ENCODE data around the gene MAN1C1.
"Not testable (repeated sequence)": the region's sequence is repeated elsewhere in the genome, so short reads cannot be mapped to it uniquely, and the experiment has no call there.

MAN1C1 gene

DNA sequence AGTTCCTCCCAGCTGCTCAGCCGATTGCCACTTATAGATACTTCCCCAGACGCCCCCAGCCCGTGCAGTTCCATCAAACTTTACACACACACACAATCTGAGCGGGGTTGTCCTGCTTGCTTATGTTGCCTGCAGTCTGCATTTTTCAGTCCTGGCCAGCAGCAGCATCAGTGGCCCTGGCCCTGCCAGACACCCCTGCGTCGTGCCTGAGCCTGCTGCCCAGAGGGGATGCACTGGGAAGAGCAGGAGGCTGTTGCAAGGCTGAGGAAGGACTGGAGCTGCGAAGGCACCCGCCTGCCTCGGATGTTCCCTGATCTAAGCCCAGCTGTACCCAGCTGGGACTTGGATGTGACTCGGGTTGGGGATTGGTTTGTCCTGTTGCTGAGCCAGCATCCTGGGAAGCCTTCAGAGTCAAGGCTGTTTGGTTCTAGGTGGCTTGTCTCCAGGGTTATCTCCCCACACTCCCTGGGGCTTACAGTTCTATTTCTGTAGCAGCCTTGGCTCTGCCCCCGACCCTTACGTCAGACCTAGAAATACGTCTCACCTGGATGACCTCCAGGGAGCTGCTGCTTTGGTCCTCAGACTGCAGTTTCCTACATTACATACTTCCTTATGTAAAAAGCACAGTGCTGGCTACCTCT lies 42.3 kb downstream of the MAN1C1 start:
- DNase-seq, result no peak

DNA sequence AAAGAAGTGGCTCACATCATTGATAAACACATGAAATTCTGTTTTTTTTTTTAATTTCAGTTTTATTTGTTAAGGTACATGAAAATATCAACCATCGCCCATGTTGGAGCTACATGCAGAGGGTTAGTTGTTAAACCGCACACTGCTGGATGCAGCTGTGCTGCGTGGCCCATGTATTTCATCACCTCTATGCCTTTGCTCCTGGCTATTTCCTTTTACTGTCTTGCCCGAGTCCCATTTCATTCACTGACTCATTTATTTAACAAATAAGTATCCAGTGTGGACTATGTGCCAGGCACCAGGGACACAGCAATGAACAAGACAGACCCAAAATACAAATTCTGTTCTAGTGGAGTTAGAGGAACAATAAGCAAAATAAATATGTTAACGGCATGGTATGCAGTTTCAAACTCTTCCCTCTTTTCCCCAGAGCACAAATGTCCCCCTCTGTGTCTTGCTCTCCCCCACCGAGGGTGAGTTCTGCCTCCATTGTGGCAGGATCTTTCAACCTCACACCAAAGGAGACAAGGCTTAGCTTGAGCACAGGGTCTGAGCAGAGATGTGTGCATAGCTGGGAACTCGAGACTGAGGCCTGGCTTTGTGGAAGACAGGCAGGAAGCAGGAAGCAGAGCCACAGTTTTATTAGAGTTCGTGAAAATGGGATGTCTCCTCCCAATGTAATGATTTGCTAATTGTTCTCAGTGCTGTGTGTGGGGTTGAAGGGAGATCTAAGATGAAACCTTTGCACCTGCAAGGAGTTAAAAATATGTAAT lies 44.6 kb downstream of the MAN1C1 start:
- no peak for DNase-seq

DNA sequence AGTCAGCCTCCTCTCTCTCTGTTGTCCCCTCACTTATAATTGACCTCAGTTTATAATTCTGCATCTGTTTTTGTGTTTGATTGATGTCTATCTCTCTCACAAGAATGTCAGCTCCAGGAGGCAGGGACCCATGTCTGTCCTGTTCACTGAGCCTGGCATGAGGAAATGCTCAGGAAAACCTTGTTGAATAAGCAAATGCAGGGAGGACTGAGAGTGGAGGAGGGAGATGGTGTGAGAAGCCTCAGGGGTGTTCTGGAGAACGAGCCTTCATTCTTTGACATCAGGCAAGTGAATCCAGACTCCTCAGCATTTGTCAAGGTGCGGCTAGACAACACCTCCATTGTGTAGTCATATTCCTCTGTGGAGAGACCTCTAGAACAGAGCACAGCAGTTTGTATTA lies 45.5 kb downstream of the MAN1C1 start:
- DNase-seq, result no peak

DNA sequence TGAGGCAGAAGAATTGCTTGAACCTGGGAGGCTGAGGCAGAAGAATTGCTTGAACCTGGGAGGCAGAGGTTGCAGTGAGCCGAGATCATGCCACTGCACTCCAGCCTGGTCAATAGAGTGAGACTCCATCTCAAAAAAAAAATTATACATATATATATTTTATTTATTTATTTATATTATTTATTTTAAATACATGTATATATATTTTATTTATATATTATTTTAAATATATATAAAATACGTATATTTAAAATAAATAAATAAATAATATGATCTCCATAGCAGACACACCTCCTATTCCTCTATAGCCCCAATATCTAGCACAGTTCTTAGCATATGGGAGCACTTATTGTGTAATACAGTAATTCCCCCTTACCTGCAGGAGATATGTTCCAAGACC lies 46.4 kb downstream of the MAN1C1 start:
- DNase-seq, result not testable (repeated sequence)

DNA sequence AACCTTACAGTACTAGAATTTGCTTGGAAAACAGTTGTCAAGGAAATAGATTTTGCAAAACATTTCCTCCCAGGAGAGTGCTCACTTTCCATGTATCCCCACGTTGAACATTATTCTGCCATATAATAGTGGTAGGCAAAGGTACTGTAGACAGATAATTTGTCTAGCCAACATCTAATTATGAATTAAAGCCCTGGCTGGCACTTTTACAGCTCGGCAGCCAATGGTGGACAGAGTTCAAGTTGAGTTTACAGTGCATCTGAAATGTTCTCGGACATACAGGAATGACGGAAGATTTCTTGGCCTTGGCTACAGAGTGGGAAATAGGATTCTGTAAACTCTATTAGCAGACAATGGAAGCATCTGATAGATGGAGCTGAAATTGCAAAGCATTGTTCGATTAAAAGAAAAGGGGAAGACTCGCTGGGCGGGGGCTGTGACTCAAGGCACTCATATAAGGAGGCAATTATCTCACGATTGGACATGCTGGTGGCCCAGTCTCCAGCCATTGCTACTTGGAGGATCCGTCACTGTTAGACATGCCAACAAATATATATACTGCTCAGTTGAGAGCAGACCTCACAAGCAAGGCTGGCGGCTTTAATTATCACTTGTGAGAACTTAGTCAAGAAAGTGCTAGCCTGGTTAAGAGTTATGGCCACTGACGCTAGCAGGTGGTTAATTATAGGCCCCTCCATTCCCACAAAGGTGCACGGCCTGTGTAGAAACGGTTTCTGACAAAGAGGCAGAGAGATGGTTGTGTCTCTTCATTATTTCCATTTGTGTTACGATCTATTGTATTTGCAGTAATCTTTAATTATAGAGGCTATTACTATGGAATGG lies 48.0 kb downstream of the MAN1C1 start:
- DNase-seq, result no peak

DNA sequence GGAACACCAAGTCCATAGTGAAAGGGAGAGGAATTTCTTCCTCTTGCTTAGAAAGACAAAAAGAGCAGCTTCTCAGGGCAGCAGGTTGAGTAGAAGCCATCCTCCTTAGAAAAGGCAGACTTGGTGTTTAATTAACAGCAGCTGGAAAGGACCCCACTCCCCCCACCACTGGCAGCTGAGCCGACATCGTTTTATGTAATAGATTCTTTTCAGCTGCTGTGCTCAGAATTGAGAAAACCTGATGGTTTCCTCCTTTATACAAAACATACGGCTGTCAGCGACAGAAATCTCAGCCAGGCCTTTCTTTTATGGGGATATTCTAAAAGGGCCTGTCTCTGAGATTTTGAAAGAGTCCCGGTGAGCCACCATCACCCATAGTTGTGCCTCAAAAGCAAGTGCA lies 49.9 kb downstream of the MAN1C1 start:
- DNase-seq, result no peak

DNA sequence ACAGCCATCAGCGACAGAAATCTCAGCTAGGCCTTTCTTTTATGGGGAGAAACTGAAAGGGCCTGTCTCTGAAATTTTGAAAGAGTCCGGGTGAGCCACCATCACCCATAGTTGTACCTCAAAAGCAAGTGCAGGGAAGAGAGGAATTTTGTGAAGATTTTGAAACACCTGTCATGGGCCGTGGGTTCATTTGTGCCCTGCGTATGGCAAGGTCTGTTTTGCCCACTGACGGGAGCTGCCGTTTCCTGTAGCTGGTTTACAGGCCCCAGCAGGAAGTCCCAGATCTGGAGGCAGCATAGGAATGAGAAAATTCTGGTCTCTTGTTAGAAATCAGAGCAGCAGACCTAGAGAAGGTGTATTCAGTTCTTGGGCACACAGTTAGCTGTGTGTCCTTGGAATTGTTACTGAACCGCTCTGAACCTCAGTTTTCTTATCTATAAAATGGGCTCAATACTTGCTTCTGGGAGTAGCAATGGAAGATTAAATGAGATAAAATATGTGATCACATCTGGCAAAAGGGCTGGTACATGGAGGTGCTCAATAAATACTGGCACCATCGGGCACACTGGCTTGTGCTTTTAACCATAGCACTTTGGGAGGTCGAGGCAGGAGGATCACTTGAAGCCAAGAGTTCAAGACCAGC lies 52.5 kb downstream of the MAN1C1 start:
- DNase-seq, result no peak

DNA sequence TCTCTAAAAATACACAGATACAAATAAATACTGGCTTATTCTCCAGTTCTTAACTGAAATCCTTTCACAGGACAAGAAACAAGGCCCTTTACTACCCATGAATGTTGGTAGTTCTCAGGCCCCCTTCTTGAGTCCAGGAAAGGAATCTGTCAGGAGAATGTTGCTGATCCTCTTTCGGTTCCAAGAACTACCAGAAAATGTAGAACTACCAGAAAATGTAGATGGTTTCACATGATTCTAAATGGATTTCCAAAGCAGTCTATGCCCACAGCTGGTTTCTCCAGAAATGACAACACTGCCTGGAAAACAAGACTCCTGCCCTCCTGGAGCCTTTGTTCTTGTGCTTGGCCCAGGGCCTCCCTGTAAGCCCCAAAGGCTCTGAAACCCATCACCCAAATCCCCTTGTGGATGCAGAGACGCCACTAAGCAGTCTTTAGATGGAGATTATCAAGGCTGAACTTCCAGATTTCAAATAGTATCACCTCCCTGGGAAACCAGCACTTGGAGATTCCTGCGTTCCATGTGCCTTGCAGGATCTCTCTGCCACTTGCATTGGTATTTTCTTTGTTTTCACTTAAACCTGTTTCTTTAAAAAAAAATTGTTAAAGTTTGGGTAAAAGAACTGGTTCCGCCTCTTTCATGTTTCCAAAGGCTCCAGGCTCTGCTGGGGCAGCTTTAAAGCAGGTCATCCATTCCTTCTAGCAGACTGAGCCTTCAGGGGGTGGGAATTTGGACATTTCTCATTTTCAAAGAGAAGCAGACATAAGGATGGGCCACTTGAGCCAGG lies 53.4 kb downstream of the MAN1C1 start:
- no peak for DNase-seq

DNA sequence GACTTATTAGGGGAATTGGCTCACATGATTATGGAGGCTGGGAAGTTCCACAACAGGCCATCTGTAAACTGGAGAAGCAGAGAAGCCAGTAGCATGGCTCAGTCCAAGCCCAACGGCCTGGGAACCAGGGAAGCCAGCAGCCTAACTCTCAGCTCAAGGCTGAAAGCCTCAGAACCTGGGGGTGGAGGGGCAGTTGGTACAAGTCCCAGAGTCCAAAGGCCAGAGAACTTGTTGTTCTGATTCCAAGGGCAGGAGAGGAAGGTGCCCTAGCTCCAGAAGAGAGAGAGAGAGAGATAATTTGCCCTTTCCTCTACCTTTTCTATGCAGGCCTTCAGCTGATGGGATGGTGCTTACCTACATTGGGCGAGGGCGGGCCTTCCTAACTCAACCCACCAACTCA lies 55.3 kb downstream of the MAN1C1 start:
- DNase-seq, result no peak

DNA sequence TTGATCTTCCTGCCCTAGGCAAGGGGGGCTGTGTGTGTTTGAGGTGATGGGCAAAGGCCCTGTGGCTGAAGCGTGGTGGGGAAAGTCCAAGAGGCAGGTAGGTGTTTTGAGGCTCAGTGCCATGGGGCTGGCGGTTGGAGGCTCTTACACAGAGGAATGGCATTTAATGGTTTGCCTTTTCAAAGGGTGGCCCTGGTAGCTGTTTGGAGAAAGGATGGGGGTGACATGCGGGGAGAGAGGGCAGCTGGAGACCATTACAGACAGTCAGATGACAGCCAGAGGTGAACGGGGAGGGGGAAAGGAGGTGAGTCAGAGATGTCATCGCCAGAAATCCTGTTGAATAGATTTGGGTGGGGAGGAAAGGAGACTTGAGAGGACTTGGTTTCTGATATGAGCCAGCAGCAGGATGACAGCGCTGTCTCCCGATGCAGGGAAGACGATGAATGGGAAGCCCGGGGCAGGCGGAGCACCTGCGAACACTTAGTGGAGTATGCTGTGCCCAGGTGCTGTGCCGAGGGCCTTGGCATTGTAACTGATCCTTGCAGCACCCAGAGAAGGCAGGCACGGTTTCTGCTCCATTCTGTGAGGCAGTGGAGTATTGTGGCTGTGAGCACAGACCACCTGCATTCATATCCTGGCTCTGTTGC lies 56.3 kb downstream of the MAN1C1 start:
- DNase-seq, result no peak

DNA sequence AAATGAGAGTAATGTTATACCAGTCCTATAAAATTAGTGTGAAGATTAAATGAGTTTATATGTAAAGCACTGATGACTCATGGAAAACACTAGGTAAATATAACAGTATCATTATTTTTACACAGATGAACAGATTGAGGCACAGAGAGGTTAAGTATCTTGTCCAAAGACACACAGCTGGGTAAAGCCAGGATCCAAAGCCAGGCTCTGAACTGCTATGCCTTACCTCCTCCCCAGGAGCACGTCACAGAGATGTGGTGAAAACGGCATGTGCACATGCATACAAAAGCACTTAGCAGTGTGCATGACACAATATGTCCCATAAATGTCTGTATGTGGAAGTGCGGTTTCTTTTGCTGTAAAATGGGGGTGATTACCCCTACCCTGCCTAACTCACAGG lies 56.9 kb downstream of the MAN1C1 start:
- DNase-seq, result no peak

DNA sequence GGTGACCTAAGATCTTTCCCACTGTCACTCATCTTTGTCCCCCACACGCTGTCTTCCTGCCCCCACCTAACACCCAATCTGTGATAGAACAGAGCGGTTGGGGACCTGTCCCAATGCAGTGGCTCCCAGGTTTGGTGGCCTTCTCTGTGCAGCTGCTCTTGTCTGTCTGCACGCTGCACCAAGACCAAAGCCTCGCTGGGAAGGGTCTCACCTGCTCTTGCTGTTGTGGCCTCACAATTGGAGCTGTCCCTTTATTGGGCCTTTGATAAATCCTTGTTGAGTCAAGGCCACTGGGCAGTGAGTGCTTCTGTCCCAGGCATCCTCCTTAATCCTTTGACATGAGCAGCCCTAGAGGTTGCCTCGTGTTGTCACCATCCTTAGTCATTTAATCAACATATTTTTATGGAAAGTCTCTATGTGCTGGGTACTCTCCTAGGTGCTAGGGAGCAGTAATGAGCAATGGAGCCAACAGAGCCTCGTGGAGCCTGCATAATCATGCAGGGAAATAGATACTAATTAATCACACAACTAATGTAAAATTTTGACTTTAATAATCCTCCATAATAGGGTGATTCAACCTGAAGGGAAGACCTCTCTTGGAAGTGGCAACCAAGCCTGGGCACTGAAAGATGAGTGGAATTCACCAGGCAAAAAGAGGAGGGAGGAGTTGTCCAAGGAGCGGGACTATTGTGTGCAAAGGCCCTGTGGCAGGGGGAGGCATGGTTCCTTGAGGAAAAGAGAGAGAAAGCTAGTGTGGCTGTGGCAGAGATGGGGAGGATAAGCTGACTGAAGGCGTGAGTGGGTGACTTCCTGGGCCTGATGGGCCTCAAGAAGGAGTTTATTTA lies 57.6 kb downstream of the MAN1C1 start:
- no peak for DNase-seq

DNA sequence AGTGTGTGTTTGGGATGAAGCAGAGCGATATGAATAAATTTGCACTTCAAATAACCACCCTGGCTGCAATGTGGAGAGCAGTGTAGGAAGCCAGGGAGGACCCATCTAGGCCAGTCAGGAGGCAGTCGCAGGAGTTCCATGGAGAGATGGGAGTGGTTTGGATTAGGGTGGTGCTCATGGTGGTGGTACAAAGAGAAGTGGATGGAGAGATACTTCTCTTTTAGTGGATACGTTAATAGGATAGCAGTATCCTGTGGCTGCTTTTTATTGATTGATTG lies 58.2 kb downstream of the MAN1C1 start:
- no peak for DNase-seq

DNA sequence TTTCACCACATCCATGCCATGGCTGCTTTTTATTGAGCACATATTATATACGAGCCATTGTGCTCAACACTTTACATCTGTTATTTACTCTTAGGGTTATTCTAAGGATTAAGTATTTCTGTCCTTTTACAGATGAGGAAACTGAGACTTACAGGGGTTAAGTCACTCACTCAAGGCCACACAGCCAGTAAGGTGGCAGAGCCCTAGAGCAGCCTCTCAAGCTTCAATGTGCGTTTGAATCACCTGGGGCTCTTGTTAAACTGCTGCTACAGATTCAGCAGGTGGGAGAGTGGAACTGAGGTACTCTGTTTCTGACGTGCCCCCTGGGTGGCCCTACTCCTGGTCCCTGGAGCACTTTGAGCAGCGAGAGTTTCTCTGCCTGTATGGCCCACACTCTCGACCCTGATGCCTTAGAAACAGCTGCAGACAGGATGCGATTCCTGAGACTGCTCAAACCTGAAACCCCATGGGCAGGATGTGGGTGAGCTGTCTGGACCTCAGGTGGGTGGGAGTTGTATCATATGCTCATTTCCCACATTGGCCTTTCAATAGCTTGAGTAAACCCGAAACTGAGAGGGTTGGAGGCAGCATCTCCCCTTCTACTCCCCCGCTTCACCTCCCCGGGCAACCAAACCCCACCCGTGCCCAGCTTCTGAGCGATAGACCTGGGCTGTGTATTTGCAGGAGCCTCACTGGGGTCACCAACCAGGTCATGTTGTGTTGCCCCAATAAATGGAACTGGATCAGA lies 59.3 kb downstream of the MAN1C1 start:
- no peak for DNase-seq

DNA sequence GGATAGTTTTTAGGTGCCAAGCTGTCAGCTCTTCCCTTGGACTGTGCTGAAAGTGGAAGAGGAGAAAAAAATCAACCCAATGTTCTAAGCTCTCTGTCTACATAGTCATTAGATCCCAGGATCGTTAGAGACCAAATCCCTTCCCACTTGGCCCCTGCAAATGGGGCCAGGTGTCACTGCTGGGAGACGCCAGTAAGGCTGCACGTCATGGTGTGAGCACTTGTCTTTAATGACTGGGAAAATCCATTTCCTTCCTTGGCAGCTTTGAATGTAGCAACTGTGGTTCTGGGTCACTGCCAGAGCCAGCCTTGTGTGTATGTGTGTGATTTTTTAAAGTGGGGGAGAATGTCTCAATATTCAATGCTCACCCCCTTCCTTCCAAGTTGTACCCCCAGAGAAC lies 59.9 kb downstream of the MAN1C1 start:
- no peak for DNase-seq

DNA sequence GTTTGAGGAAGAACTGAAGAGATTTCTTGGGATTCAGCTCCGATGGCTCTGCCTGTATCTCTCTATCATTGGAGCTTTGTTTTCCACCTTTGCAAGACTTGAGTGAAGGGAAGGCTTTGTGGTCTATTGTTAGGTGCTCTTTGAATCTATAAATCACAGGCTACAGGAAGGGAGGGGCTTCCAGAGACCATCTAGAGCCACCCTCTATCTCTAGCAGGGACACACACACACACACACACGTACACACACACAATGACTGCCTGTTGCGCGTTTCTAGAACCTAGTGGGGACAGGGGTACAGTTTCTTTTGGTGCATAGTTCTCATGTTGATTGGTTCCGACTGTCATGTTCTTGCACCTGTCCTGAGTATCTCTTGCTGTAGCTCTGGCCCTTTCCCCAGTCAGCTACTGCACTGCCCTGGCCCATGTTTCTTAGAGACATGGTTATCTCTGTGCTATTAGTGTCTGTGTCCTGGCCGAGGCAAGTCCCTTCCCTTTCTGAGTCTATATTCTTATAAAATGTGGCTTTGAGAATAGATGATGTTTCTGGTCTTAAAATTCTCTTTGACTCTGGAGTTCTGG lies 60.7 kb downstream of the MAN1C1 start:
- no peak for DNase-seq

DNA sequence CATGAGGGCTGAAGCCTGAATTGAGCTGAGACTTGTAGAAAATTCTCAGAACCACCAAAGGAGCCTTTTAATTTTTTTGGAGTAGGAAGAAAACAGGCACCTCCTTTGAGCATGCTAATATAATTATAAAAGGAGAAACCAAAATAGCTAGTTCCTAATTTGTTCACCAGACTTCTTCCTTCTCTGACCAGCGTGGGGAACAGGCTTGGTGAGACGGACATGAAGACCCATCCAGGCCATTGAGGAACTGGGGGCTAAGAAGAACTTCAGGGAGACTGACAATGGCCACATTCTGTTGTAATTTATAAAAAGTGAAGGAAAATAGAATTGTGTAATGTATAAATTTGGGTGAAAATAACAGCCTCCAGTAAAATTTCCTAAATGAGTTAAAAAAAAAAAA lies 62.6 kb downstream of the MAN1C1 start:
- no peak for DNase-seq

DNA sequence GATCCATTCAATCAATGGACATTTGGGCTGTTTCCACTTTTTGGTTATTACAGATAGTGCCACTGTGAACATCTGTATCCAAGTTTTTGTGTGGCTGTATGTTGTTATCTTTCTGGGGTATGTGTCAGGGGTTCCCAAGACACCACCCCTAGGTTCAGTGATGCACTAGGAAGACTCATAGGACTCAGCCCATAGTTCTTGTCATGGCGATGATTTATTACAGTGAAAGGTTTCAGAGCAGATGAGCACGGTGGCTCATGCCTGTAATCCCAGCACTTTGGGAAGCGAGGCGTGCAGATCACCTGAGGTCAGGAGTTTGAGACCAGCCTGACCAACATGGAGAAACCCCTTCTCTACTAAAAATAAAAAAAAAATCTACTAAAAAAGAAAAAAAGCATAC lies 64.1 kb downstream of the MAN1C1 start:
- DNase-seq, result no peak

DNA sequence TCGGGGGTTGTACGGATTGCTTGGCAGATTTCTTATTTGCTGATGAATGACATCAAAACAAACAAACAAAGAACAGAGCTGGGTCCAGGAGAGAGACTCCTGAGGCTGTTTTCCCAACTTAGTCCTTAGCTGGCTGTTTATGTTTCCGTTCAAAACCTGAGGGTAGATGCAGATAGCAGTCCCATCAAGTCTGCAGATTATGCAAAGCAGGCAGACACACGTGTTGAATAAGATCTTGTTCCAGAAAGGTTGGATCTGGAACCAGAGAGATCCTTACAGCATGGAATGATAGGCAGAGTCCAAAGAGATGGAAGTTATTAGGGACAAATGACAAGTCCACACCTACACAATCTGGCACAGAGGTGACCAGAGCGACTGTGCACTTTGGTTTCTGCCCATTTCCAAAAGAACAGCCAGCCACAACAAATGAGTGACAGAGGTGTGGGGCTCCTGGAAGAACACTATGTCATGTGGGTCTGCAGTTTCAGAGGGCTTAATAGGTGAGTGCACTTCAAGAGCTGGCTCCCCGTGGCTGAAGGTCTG lies 65.5 kb downstream of the MAN1C1 start:
- DNase-seq, result no peak

DNA sequence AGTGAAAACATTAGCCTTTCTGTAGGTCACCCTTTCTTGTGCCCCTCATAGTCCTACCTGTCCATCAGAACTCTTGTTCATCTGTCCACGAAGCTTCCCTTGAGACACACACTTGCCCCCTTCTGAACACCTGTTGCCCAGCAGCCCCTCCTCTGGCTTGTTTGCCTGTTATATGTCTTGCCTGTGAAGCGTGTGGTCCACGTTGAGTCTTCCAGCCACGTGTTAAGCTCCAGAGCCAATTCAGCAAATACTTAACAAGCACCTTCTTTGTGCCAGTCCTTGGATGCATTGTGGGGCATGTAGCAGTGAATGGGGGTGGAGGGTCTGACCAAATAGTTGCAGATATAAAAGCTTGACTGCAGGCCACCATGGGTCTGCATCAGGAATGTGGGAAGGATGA lies 66.6 kb downstream of the MAN1C1 start:
- no peak for DNase-seq

Measured in OCI-M1 (cell line).